GM11168 (cell line): ENCODE data around the gene PICK1.

Experiments
- in situ Hi-C: fragments of 300-500 bp; cut with MboI; formaldehyde crosslinking; loops from one replicate; pipeline ENCODE4 v1.12.0; 2022; ENCODE audit warnings: low sequenced_read_pairs; ENCODE audit not compliant: unreplicated experiment

PICK1 gene

GRCh38 chr22:38056969-38057891, at the start of gene PICK1:
TSS of gene PICK1 (plus strand) at chr22:38057404. CDS start at chr22:38057810, 406 bp downstream.
- in situ Hi-C loops = loop anchor here (25.0 kb wide), 1 partner anchor 505 kb away; the partner anchor contains the start of gene DMC1

DNA sequence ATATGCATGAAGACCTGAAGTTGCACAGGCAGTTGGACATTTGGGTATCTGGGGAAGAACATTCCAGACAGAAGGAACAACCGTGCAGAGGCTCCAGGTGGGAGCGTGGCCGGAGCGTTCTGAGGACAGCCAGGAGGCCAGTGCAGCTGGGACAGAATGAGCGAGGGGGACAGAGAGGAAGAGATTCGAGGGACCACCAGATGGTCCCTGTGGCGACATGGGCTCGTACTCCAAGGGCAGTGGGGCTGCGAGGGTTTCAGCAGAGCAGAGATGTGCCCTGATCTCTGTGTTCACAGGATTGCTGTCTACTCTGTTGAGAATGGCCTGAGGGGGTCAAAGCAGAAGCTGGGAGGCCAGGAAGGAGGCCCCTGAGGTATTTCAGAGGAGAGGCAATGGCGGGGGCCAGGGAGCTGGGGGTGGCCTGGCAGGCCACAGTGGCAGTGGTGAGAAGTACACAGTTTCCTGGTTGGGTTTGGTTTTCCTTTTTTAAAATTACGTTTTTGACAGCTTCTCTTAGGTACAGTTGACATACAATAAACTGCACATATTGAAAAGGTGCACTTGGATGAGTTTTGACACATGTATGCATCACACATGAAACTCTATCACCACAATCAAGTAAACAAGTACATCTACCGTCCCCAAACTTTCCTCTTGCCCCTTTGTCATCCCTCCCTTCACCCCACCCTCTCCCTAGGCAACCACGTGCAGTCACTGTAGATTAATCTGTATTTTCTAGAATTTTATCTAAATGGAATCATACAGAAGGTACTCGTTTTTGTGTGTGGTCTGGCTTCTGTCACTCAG, 48.0 kb upstream of the PICK1 start:
- in situ Hi-C loops = no loop called here

GRCh38 chr22:38012604-38013072, 44.6 kb upstream of the PICK1 start:
- in situ Hi-C loops = no loop called here

- in situ Hi-C loops = no loop called here
Measured at GRCh38 chr22:38014083-38014482, 43.1 kb upstream of the PICK1 start.

DNA sequence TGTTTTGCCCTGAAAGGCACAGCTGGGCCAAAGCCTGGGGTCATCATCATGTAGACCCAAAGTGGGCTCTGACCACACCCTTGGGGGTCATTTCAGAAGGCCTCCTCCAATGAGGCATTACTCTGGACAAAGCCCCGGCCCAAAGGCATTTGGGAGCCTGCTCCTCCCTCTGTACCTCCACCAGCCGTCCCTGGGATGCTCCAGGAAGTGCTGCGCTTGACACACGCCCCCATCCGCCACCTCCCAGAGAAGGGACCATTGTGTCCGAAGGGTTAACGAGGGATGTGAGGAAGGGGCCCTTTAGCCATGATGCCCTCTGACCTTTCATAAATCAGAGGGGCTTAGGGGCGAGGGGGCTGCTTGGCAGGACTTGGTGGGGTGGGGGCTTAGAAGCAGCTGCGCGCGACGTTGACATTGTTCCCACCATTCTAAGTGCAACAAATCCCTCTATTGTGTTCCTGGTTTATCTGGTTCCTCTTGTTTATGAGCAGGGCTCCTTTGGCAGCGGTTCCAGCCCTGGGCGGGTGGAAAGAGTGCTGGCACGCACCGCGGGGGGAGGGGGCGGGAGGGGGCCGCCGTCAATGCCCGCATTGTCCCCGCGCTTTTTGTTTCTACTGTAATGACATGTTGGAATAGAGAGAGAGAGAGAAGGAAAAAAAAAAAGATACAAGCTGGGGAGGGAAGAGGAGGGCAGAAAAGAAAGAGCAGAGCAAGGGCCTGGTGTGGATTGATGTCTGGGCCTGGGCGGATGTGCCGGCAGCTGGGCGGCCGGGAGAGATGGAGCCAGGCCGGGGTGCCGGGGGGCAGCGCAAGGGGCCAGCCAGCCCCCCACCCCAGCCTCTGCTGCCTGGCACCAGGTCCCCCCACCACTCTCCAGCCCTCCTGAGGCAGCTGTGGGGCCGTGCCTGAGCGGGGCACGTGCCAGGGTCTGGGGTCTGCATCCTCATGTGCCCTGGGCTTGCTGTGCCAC, 40.7 kb upstream of the PICK1 start:
- in situ Hi-C loops = no loop called here

GRCh38 chr22:38017272-38017920, 39.8 kb upstream of the PICK1 start:
- in situ Hi-C loops = no loop called here

- in situ Hi-C loops = no loop called here
Measured at GRCh38 chr22:38017939-38018885, 39.0 kb upstream of the PICK1 start.

- in situ Hi-C loops = no loop called here
Measured at GRCh38 chr22:38018938-38019827, 38.0 kb upstream of the PICK1 start.

GRCh38 chr22:38021206-38021605, 36.0 kb upstream of the PICK1 start:
- in situ Hi-C loops = no loop called here

GRCh38 chr22:38023045-38023444, 34.2 kb upstream of the PICK1 start:
- in situ Hi-C loops = no loop called here

GRCh38 chr22:38025514-38025913, 31.7 kb upstream of the PICK1 start:
- in situ Hi-C loops = no loop called here

DNA sequence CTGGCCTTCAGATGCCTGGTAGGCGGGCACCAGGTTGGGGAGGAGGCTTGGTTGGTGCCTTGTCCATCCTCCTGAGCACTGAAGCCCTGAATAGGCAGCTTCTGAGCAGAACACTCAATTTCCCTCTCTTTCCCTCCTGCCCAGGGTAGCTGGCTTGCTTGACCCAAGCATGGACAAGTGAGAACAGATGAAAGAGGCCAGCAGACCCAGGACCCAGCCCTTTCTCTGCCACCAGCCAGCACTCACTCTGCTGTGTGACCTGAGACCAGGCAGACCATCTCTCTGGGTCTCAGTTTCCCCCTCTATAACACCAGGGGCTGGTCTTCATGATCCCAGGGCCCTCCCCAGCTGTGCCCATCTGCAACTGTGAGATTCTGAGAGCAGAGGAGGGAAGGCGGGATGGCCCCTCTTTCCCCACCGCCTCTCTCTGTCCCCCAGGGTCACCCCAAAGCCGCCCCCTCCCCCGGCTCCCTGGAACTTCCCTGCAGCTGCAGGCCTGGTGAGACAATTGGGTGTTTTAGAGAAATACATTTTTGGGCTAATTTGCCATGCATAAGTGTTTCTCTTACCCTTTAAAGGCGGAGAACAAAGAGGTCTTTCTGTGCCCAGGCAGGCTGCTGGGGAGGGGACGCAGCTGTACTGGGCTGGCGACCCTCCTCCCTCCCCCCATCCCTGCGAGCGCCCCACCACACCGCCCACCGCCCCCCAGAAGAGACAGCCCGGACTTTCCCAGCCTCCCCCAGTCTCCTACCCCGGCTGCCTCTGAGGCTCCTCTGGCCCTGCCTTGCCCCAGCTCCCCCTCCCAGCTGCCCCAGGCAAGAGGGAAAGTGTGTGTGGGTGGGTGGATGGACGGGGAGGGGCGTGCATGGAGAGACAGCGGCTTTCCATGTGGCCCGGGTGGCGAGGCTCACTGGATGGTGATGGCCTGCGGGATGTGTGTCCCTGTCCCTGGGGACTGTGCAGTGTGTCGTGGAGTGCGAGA, 30.8 kb upstream of the PICK1 start:
- in situ Hi-C loops = no loop called here

DNA sequence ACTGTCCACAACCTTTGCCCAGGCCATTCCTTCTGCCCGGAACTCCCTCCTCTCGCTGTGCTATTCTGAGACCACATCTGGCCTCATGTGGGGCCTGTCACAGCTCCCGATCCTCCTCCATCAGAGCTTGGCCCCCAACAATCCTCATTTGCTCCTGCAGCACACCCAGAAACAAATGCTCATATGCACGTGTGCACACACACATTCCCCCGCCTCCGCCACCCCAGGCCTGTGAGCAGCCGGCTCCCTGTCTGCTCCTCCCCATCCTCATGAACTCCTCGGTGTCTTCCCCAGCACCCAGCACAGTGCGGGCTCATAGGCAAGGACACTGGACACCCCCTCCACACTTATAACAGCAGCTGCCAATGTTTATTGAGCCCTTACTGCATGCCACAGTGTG, 29.7 kb upstream of the PICK1 start:
- in situ Hi-C loops = no loop called here

DNA sequence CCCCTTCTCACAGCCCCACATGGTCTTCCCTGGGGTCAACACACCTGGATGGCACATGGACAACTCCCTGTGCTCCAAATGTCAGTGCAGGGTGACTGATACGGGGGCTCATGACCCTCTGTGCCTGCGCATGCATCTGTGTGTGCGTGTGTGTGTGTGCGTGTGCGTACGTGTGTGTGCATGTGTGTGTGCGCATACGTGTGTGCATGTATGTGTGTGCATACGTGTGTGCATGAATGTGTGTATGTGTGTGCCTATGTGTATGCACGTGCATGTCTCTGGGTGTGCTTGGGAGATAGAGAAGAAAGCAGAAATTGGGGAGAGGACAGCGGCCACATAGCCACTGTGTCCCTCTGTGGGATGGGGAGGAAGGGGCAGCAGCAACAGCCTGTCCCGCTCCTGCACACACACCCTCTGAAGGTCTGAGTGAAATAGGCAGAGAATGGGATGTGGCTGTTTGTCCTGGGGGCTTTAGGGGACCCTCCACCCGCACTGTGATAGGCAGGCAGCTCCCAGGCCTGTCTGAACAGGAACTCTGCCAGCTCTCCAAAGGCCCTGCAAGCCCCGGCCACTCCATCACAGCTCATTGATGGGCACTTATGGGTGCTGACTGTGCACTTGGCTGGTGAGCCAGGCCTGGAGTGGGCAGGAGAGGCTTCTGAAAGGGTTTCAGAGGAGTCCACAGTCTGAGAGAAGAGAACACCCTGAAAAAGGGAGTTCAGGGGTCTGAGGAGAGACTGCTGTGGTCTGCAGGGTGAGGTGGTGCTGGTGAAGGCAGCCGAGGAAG, 28.7 kb upstream of the PICK1 start:
- in situ Hi-C loops = no loop called here

DNA sequence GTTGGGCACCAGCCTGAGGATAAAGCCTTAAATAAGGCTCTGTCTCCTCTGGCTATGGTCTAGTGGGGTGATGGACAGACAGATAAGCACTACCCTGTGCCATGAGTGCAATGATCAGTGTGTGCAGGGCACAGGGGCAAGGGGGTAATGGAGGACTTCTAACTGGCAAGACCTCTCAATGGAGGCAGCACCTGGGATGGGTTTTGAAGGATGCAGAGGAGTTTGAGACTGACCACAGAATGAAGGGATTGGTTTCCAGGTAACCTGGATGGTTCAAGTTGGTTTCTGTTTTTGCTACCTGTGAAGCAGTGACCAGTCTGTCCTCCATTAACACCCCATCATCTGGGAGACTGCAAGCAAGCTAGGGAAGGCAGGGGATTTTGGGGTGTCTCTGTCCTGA, 27.8 kb upstream of the PICK1 start:
- in situ Hi-C loops = no loop called here
